ENCODE data around the gene WWC2. TPM values are rescaled to one million over a fixed set of nuclear protein-coding genes. Genes with fewer than 3 reads are reported as not detected.

The WWC2 gene
- total RNA-seq, 1 experiment from 2014 or later = 126 TPM

DNA sequence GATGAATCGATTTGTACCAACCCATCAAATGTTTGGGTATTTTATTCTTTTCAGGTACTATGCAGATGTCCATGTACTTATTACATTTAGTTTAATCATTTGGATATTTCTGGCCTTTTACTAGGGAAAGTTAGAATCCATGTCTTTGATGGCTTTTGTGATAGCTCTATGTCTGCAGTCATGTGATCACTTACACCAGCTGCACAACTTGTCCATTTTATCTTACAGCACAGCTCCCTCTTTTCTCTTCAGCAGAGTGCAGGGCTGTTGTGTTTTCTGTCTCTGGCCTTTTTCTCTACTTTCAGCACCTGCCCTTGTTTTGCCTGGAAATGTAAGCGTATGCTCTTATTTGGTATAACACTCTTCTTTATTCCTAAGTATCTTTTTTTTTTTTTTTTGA, 30.6 kb downstream of the WWC2 start (continued):
- TF ChIP-seq, protein P1, sequence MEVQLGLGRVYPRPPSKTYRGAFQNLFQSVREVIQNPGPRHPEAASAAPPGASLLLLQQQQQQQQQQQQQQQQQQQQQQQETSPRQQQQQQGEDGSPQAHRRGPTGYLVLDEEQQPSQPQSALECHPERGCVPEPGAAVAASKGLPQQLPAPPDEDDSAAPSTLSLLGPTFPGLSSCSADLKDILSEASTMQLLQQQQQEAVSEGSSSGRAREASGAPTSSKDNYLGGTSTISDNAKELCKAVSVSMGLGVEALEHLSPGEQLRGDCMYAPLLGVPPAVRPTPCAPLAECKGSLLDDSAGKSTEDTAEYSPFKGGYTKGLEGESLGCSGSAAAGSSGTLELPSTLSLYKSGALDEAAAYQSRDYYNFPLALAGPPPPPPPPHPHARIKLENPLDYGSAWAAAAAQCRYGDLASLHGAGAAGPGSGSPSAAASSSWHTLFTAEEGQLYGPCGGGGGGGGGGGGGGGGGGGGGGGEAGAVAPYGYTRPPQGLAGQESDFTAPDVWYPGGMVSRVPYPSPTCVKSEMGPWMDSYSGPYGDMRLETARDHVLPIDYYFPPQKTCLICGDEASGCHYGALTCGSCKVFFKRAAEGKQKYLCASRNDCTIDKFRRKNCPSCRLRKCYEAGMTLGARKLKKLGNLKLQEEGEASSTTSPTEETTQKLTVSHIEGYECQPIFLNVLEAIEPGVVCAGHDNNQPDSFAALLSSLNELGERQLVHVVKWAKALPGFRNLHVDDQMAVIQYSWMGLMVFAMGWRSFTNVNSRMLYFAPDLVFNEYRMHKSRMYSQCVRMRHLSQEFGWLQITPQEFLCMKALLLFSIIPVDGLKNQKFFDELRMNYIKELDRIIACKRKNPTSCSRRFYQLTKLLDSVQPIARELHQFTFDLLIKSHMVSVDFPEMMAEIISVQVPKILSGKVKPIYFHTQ (CRISPR knock-in tag; IDR thresholded peaks at IDR 0.05) = no peak
- TF ChIP-seq, protein P2, sequence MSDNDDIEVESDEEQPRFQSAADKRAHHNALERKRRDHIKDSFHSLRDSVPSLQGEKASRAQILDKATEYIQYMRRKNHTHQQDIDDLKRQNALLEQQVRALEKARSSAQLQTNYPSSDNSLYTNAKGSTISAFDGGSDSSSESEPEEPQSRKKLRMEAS (CRISPR knock-in tag; IDR thresholded peaks at IDR 0.05) = no peak
- TF ChIP-seq JAZF1 (CRISPR knock-in tag; IDR thresholded peaks at IDR 0.05) = no peak

DNA sequence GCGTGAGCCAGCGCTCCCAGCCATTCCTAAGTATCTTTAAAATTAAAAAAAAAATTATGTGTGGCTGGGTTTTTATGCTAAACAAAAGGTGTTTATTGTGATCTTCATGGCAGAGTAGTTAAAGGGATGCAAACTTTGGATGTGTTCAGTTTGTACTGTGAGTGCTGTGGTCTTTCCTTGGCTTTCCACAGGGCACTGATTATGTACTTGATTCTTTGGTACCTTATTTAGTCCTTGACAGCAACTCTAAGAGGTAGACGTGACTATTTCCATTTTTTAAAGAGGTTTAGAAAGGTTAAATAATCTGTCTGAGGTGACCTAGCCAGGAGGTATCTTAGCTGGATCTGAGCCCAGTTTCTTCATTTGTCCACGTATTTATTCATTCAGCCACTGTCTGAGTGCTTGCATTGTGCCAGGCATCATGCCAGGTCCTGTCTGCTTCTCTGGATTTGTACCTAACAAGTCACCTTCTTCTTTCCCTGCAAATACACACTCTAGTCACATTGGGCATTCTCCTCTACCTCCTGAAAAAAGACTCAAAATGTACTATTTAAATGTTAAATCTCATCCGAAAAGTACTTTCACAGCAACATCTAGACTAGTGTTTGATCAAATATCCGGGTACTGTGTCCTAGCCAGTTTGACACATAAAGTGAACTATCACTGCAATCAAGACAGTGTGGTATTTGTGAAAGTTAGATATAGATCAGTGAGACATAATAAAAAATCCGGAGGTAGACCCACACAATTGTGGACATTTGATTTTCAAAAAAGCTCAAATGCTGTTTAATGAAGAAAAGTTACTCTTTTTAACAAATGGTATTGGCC, 31.5 kb downstream of the WWC2 start:
- Mint-ChIP-seq H3K4me3 (no peak overlapping the region), H3K9me3 (no peaks in the 10 kb centered on the region), H3K36me3 (no peaks in the 10 kb centered on the region), H3K27me3 (ENCODE audit: low read depth) (no peaks in the 10 kb centered on the region), H3K4me1 (peaks cover 42% of the 10 kb centered on the region), H3K27ac (peak overlapping the region; percentile 58)
- ChIA-PET POLR2A (no interaction called here), CTCF (no interaction called here)
- ATAC-seq (no peak; the same call in 1 of the 2 replicates), DNase-seq (ENCODE audit: low spot score) (no peak)
- TF ChIP-seq NFATC4 (CRISPR knock-in tag; IDR thresholded peaks at IDR 0.05) = no peak
- TF ChIP-seq, protein P3, sequence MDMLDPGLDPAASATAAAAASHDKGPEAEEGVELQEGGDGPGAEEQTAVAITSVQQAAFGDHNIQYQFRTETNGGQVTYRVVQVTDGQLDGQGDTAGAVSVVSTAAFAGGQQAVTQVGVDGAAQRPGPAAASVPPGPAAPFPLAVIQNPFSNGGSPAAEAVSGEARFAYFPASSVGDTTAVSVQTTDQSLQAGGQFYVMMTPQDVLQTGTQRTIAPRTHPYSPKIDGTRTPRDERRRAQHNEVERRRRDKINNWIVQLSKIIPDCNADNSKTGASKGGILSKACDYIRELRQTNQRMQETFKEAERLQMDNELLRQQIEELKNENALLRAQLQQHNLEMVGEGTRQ (CRISPR knock-in tag; IDR thresholded peaks at IDR 0.05) = no peak
- no peak for TF ChIP-seq NFE2L1 (CRISPR knock-in tag; IDR thresholded peaks at IDR 0.05)
- TF ChIP-seq, protein P4, sequence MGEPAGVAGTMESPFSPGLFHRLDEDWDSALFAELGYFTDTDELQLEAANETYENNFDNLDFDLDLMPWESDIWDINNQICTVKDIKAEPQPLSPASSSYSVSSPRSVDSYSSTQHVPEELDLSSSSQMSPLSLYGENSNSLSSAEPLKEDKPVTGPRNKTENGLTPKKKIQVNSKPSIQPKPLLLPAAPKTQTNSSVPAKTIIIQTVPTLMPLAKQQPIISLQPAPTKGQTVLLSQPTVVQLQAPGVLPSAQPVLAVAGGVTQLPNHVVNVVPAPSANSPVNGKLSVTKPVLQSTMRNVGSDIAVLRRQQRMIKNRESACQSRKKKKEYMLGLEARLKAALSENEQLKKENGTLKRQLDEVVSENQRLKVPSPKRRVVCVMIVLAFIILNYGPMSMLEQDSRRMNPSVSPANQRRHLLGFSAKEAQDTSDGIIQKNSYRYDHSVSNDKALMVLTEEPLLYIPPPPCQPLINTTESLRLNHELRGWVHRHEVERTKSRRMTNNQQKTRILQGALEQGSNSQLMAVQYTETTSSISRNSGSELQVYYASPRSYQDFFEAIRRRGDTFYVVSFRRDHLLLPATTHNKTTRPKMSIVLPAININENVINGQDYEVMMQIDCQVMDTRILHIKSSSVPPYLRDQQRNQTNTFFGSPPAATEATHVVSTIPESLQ (CRISPR knock-in tag; IDR thresholded peaks at IDR 0.05) = no peak
- no peak for TF ChIP-seq FOXK1 (CRISPR knock-in tag; IDR thresholded peaks at IDR 0.05)
- TF ChIP-seq IRF2 (CRISPR knock-in tag; IDR thresholded peaks at IDR 0.05; ENCODE audit: borderline replicate concordance, low read depth) = no peak
- TF ChIP-seq, protein P5, sequence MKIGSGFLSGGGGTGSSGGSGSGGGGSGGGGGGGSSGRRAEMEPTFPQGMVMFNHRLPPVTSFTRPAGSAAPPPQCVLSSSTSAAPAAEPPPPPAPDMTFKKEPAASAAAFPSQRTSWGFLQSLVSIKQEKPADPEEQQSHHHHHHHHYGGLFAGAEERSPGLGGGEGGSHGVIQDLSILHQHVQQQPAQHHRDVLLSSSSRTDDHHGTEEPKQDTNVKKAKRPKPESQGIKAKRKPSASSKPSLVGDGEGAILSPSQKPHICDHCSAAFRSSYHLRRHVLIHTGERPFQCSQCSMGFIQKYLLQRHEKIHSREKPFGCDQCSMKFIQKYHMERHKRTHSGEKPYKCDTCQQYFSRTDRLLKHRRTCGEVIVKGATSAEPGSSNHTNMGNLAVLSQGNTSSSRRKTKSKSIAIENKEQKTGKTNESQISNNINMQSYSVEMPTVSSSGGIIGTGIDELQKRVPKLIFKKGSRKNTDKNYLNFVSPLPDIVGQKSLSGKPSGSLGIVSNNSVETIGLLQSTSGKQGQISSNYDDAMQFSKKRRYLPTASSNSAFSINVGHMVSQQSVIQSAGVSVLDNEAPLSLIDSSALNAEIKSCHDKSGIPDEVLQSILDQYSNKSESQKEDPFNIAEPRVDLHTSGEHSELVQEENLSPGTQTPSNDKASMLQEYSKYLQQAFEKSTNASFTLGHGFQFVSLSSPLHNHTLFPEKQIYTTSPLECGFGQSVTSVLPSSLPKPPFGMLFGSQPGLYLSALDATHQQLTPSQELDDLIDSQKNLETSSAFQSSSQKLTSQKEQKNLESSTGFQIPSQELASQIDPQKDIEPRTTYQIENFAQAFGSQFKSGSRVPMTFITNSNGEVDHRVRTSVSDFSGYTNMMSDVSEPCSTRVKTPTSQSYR (CRISPR knock-in tag; IDR thresholded peaks at IDR 0.05) = no peak
- no peak for TF ChIP-seq ETV6 (CRISPR knock-in tag; IDR thresholded peaks at IDR 0.05)
- TF ChIP-seq NR1H2 (CRISPR knock-in tag; IDR thresholded peaks at IDR 0.05) = no peak

DNA sequence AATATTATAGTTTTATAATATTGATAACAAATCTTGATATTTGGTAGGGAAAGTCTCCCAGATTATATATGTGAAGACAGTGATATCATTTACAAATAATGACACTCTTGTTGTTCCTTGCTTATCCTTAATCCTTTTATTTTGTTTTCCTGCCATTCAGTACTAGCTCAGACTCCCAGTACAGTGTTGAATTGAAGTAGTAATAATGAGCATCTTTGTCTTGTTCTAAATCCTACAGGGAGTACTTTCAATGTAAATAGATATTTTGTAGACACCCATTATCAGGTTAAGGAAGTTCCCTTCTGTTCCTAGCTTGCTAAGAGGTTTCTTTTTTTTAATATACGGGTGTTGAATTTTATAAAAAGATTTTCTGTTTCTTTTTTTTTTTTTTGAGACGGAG, 33.0 kb downstream of the WWC2 start:
- ChIA-PET CTCF (interaction anchor here (0.6 kb wide), 1 partner anchor 119 kb away, joined by 3 read pairs; no protein-coding TSS in a partner anchor), POLR2A (interaction anchor here (0.7 kb wide), 2 partner anchors 23 to 905 kb away, joined by 3 to 5 read pairs; no protein-coding TSS in a partner anchor)
- Mint-ChIP-seq H3K9me3 (no peaks in the 10 kb centered on the region), H3K27me3 (ENCODE audit: low read depth) (no peaks in the 10 kb centered on the region), H3K27ac (peak overlapping the region; percentile 13; the same call in 1 of the 2 replicates), H3K4me3 (no peak overlapping the region), H3K4me1 (peaks cover 37% of the 10 kb centered on the region), H3K36me3 (no peaks in the 10 kb centered on the region)
- TF ChIP-seq, protein P6, sequence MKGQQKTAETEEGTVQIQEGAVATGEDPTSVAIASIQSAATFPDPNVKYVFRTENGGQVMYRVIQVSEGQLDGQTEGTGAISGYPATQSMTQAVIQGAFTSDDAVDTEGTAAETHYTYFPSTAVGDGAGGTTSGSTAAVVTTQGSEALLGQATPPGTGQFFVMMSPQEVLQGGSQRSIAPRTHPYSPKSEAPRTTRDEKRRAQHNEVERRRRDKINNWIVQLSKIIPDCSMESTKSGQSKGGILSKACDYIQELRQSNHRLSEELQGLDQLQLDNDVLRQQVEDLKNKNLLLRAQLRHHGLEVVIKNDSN (CRISPR knock-in tag; IDR thresholded peaks at IDR 0.05) = no peak
- TF ChIP-seq, protein P7, sequence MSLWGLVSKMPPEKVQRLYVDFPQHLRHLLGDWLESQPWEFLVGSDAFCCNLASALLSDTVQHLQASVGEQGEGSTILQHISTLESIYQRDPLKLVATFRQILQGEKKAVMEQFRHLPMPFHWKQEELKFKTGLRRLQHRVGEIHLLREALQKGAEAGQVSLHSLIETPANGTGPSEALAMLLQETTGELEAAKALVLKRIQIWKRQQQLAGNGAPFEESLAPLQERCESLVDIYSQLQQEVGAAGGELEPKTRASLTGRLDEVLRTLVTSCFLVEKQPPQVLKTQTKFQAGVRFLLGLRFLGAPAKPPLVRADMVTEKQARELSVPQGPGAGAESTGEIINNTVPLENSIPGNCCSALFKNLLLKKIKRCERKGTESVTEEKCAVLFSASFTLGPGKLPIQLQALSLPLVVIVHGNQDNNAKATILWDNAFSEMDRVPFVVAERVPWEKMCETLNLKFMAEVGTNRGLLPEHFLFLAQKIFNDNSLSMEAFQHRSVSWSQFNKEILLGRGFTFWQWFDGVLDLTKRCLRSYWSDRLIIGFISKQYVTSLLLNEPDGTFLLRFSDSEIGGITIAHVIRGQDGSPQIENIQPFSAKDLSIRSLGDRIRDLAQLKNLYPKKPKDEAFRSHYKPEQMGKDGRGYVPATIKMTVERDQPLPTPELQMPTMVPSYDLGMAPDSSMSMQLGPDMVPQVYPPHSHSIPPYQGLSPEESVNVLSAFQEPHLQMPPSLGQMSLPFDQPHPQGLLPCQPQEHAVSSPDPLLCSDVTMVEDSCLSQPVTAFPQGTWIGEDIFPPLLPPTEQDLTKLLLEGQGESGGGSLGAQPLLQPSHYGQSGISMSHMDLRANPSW (CRISPR knock-in tag; conservative IDR thresholded peaks at IDR 0.05; ENCODE audit: low read depth) = no peak
- TF ChIP-seq CREM (CRISPR knock-in tag; IDR thresholded peaks at IDR 0.05) = no peak
- no peak for TF ChIP-seq ZNF219 (CRISPR knock-in tag; IDR thresholded peaks at IDR 0.05; ENCODE audit: borderline replicate concordance)
- no peak for TF ChIP-seq TCF7 (CRISPR knock-in tag; IDR thresholded peaks at IDR 0.05; ENCODE audit: low read depth)
- no peak for TF ChIP-seq TEAD1 (CRISPR knock-in tag; IDR thresholded peaks at IDR 0.05)
- TF ChIP-seq, protein P8, sequence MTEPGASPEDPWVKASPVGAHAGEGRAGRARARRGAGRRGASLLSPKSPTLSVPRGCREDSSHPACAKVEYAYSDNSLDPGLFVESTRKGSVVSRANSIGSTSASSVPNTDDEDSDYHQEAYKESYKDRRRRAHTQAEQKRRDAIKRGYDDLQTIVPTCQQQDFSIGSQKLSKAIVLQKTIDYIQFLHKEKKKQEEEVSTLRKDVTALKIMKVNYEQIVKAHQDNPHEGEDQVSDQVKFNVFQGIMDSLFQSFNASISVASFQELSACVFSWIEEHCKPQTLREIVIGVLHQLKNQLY (CRISPR knock-in tag; IDR thresholded peaks at IDR 0.05) = no peak
- TF ChIP-seq SOX15 (CRISPR knock-in tag; IDR thresholded peaks at IDR 0.05) = no peak
- ATAC-seq (no peak), DNase-seq (ENCODE audit: low spot score) (no peak)
